A204.1 (cell line): Measurements from ENCODE around the gene RBX1.

Source experiments
- FAIRE-seq: peaks from 2 replicates; lab custom pipeline; 2012; peaks lifted over from hg19 to GRCh38; lab: Jason Lieb, UNC

The RBX1 gene

GRCh38 chr22:41022470-41023298 lies 71.5 kb downstream of the RBX1 start:
- FAIRE-seq, result no peak
